NCI-H1092 (cell line): ENCODE results near the gene HAO1.

ENCODE experiments used
- DNase-seq: peaks from one replicate; lab custom pipeline; 2025; lab: John Stamatoyannopoulos, UW

The HAO1 gene

DNA sequence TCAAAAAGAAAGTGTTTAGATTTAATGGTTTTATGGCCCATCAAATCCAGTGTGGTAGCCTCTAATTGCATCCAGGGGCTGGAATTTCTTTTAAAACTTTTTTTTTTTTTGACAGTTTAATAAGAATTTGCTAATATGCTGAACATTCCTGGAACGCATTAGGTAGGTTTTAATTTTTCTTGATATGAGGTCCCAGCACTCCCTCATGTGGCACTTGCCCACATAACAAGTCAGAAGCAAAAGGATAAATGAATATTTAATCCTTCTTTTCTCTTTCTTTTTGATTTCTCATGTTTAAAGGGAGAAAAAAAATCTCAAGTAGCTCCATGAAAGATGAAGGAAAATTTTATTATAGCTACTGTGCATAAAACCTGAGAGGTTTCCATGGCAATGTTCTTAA is 13.5 kb downstream of the HAO1 start:
- no peak for DNase-seq

DNA sequence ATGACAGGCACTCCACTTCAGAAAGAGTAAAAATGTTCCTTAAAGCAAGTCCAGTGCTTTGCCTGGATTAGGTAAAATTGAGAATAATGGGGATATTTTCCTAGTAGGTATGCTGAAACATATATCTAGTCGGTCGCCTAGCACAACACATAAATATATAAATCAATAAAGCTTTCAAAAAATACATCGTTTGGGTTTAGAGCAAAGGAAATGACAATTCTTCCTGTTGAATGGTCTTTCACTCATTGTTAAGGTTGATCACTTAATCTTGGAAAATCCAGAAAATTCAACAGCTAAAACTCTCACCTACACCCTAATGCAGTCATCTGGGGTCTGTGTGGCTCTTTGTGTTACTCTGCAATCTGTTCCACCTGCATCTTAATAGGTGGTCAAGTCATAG is 13.9 kb downstream of the HAO1 start:
- no peak for DNase-seq

DNA sequence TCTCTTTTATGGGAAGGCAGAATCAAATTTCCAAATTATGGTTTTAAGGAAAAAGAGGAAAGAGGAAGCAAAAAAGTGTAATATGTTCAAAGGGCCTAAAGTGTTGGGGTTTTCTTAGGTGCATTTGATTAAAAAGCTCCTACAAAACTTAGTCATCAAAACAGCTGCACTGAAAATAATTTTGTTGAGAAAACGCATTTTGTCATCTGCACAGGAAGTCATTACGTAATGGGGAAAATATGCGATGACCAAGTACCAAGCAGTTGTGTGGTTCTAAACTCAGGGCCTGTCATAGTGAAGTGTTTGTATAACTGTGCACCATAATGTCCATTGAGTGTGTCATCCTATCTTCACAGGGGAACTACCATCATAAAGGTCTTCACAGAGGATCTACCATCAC is 15.6 kb downstream of the HAO1 start:
- no peak for DNase-seq

DNA sequence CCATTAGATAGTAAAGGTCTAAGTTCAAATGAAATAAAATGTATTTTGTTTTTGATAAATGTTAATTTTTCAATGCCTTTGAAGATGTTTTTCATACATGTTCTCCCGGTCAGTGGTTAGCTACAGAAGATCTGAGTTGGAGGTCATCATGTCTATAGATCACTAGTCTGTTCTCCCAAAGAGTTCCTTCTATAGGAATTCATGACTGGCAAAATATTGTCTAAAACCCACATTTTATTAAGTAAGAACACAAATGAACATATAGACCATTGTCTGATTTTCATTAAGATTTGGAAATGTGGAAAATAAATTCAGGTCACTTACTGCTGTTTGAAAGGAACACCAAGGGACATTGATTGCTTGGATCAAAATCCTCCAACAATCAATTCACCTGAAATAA is 23.6 kb downstream of the HAO1 start:
- no peak for DNase-seq

DNA sequence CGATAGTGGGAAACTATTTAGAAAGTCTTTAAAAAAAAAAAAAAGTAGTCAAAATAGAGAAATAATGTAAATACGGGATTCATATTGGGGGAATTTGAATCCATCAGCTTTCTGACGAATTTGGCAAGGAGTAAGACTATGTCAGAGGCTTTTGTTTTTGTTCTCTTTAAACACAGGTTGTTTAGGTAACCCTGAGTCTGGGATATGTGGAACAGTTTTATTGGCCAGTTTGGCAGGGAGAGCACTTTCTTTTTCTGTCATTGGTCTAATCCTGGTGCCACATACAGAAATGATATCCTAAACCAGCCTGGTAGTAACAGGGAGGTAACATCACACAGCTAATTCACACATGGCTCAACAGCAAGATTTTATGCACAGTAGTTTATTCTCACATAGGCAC is 27.7 kb downstream of the HAO1 start:
- DNase-seq = no peak

DNA sequence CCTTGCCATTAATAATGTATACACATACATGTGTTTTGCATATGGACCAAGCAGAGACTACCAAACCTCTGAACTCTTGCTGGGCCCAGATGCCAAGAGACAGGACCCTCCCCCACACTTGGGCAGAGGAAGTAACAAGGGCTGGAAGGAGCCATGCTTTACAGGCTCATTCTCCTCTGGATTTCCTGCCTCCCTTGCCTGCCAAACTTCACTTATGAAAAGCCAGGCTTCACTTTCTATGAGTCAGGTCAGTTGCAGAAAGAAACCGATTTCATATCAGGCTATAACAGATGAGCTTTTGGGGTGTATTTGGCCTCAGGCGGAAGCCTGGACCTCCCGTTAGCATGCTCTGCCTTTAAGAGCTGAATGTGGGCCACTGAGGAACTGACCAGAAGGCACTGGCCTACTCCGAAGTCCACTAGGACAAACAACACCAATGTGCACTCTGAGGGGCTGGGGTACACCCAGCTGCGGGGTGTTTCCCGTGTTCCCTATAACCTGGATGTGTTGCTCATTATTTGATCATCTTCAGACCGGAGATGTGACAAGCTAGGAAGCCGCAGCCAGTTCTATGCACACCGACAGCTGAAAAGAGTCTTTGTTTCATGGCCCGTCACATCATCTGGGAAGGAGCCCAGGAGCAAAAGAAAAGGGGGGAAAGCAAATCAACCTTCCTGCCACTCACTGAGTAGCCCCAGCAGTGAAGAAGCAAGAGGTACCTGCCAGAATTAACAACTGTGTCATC is 28.5 kb downstream of the HAO1 start:
- no peak for DNase-seq

DNA sequence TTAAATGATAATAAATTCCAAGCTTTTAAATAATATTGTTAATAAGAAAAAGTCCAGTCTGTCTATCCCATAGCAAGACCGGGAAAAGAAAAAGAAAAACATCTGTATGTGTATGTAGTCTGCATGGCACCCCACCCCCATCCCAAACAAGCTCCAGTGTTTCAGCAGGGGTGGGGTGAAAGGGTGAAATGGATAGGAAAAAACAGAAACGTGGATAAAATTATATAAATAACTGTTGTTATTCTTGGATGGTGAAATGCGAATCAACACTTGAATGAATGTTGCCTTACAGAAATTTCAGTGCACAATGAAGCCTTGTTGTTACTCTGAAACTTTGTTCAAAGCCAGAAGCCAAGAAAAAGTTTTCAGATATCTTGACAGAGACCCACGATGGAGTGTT is 31.4 kb downstream of the HAO1 start:
- no peak for DNase-seq

DNA sequence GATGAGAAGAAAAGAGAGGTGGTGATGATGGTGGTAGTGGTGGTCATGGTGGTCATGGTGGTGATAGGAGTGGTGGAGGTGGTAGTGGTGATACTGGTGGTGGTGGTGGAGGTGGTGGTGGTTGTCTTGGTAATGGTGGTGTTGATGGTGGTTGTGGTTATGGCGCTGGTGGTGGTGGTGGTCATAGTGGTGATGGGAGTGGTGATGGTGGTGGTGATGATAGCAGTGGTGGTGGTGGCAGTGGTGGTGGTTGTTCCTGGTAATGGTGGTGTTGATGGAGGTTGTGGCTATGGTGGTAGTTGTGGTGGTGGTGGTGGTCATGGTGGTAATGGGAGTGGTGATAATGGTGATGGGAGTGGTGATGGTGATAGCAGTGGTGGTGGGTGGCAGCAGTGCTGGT is 36.8 kb downstream of the HAO1 start:
- DNase-seq = no peak

DNA sequence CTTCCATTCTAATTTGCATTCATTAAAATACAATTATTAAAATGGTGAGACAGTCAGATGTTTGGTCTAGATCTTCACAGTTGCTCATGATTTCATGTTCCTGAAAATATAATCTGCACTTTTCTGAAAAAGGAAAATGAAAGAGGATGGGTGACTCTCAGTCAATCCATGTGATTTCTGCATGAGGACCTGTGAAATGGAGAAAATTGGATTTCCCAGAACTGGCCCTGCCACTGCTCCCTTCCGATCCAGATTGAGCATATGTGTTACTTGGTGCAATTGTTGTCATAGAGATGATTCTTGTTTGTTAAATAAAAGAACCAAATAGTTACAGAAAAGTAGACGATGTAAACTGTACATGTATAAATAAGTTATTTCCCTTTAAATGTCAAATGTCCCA is 37.4 kb downstream of the HAO1 start:
- DNase-seq = no peak

DNA sequence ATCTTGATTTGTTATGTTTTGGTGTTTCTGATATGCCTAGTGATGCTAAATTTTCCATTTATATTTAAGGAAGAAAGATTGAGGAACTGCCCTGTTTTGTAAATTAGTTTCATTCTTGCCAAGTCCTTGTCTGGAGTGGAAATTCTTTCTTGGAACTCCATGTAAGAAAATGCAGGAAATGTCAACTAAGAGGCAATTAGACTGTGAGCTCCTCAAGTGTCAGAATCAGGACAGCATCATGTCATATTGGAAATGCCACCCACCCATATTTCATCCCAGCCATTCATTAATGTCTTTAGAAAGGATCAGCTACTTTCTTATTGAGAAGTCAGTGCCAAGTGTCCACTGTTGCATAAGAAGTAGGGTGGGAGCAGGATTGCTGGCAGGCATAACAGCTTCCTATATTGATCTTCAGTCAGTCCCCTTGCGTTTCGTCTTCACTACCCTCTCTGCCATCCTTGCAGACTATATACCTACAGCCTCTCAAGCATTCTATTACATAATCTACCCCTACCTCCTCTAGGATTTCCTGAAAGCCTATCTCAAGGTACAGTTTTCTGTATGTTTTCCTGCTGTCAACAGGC is 42.4 kb downstream of the HAO1 start:
- no peak for DNase-seq

DNA sequence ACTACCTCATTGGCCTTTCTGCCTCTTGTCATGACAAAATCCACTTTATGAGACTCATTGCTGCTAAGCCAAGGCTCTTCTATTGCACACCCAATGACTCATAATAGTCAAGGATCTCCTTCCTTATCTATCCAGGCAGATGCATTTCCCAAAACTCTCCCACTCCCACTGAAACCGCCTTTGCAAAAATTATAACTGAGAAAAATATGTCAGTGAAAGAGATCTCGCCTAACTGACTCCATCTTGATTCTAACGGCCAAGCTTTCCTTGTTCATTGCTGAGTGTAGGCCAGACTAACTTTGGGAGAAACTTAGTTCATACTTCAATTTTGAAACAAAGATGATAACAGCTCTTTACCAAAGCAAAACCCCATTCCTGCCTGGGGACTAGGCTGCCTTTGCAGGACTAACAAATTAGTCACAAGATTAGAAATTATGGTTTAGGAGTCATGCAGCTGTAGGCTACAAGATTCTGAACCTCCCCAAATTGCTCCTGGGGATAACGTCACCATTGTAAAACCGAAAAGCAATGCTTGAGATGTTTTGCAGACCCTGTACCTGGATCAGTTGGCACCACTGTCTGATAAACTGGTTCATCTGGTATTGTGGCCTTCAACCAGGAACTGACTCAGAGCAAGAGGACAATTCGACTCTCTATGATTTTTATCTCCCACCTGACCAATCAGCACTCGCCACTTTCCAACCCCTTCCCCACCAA is 47.1 kb downstream of the HAO1 start:
- DNase-seq = no peak

DNA sequence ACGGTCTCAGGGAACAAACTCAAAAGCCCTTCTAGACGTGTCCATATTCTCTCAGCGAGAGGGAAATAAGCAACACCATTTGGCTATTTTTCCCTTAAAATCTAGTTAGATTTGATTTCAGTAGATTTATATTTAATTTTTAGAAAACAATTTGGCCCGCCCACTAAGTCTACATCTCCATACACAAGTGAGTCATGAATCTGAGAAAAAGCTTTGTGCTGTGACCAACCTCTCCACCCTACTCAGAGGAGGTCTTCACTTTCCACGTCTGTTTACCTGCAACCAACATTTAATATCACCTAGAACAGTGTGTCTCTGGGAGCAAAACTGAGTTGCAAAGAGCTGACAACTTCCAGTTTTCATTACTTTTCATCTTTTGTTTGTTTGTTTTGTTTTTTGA is 48.6 kb downstream of the HAO1 start:
- no peak for DNase-seq

DNA sequence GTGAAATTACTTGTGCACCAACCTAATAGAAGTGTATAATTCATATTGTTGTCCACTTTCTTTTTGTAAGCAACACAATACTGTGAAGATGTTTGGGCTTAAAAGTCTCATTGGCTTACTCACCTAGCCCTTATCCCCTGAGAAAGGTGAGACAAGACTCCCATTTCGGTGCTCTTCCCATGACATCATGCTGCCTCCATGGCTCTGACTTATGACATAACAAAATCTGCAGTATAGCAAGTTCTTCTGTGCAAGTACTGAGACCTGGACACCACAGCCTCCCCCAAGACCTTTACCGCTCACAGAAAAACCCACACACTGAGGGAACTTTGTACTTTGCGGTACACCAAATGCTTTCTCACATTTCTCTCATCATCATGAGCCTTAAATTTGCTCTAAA is 50.5 kb downstream of the HAO1 start:
- no peak for DNase-seq

DNA sequence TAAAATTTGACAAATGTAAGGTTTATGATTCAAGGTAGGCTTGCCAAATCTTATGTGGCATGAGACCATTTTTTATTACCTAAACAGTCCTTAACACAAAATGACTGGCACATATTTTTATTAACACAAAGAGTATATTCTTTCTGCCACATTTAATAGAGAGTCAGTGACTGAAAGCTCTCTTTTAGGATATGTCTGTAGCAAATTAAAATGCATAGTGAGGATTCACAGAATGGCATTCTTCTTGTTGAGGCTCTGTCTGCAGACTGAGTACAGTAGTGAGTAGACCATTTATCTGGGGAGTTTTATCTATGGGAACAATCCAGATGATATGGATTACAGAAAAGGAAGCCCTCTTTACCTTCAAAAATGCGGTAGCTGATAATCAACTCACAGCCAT is 56.5 kb downstream of the HAO1 start:
- DNase-seq = no peak

DNA sequence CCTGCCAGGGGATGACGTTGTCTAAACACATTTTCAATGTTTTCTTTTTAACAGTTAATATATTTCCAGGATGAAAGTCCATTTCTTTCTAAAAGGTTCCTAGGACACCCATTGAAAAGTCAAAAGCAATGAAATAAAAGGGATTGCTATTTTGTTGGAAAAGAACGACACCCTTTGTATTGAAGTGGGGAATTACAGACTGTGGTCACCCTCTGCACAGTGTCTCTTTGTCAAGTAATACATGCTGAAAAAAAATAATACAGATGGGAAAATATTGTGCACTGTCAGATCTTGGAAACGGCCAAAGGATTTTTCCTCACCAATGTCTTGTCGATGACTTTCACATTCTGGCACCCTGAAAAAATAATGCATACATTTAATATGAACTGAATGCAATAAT is 56.9 kb downstream of the HAO1 start:
- no peak for DNase-seq

DNA sequence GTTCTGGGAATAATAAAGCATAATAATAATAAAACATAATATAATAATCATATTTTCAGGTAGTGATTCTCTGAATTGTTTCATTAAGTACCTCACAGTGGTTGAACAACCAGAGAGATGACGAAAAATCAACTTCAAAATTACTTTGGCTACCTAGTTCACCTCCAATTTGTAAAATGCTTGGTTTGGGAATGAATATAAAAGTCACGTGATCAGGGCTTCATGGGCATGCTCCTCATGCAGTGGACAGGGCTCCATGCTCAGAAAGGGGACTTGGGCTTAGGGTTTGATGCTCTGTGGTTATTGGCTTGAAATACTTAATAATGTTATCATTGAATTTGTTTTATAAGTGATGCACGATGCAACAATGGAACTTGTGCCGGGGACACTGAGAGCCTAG is 58.2 kb downstream of the HAO1 start:
- DNase-seq = no peak

DNA sequence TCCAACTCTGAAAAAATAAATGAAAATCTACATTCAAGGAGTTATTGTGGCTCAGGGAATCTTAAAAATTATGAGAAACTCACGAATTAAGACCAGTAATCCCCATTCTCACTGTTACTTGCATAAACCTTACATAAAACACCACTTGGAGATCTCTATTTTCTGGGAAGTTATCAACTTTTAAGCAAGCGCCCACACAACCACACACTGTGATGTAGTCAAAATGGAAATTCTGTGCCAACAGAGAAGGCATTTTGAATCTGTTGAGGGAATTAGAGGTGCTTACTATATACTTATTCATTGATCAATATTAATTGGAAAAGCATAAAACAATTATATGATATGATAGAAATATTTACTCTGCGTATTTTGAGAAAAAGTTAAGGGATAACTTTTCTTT is 58.7 kb downstream of the HAO1 start:
- DNase-seq = no peak

DNA sequence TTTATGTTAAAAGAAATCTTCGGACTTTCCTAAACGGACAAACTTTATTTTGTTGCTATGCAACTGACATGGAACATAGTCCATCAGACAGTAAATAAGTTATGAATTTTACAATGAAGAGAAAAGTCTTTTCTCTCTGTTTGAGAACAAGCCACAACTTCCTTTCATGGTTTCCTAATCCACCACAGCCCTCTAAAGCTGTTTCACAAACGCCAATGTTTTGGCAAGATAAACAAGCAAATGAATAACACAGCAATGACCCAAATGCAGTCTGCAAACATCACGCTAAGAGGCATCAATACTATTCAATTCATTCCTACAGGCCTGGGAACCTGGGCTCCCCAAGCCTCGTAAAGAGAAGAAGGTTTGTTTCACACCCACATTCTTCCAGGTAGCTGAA is 60.4 kb downstream of the HAO1 start:
- DNase-seq = no peak

DNA sequence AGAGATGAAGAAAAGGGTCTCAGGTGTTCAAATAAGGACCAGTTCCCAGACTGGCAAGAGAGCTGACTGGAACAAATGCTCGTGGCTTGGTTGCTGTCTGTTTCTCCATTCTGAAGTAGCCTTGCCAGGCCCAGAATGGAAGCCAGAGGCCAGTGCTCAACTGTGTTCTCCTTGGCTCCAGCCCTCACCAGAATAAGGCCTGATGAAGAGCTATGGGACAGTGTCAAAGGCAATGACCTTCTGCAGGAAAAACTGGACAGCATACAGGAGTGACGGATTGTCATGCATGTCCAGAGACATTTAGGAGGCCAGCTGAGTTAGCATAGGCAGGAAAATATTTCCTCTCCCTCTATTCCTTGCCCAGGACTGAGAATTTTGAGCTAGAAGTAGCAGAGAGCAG is 72.2 kb downstream of the HAO1 start:
- no peak for DNase-seq

DNA sequence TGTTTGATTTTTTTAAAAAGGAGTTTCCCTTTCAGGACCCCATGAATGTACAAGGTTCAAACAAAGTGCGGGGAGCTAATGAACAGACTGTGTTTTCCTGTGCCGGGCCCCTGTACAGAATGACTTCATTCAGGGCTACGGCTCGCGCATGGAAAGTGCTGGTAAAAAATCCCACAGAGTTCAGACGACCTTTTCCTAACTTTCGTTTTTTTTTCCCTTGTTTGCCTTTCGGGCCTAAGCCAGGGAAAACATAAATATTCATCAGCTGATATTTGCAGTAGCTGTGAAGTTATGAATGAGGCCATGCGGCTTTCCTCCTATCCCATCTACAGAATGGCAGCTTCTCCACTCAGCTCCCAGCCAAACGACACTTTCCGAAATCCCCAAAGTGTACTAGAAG is 74.0 kb downstream of the HAO1 start:
- DNase-seq = no peak

DNA sequence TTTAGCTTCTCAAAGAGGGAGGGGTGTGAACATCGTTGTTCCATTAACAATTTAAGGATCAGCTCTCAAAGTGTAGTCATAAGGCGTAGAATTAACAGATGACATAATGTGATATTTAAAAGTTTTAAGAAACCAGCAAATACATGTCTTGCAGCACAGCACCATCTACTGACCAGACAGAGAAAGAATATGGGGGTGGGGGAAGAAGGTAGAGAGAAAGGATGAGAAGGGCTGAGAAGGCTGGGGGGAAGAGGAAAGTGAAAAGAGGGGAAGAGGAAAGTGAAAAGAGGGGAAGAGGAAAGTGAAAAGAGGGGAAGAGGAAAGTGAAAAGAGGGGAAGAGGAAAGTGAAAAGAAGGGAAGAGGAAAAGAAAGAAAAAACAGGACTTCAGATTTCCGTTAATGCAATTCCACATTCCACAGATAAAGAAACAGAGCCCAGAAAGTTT is 80.9 kb downstream of the HAO1 start:
- DNase-seq = peak; percentile 17

DNA sequence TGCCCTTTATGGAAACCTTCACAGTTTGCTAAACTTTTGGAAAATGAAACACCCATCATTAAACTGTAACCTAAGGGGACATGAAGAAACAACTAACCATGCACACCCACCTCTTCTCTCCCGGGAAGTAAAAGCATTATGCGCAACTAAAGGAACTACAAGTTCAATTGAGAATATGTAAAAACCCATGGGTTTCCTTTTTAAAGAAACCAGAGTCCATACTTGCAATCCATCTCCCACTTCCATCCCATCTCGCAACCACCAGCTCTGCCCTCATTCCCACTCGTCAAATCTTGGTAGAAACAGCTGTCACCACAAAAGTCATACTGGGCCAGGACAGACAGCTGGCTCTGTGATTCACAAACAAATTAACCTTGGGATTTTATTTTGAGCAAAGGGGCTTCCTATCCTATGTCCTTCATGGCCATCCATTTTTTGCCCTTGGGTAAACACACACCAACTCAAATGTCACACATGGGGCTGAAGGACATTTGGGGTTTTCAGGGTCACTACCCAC is 81.5 kb downstream of the HAO1 start:
- DNase-seq = no peak

DNA sequence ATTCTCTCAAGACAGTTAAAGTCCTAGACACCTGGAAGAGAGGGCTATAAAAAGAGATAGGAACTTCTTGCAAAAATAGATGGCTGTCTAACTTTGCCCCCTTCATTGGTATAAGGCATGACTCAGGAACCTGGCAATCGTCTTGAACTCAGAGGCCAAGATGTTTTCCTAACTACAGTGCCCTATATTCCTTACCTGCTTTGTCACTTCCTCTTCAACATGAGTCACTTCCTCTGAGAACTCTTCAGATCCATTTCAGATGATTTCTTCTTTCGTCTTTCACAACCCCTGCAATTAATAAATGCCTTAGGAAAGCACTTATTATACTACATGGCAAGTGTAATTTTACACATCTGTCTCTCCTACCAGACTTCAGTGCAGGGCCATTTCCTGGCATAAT is 83.5 kb downstream of the HAO1 start:
- no peak for DNase-seq
